Loucy (cell line): Measurements from ENCODE around the gene GAL3ST2.

Source experiments
- EZH2phosphoT487 ChIP-seq: fragments of 200-600 bp; IDR thresholded peaks from 2 replicates; pipeline ENCODE4 v1.6.1; 2018; ENCODE audit warnings: antibody characterized with exemption, mild to moderate bottlenecking, moderate library complexity, borderline replicate concordance
- TF ChIP-seq, protein P1 (sequence below): fragments of 200-600 bp; sonication (generic); conservative IDR thresholded peaks from 2 replicates; pipeline ENCODE4 v1.5.1; 2014; ENCODE audit warnings: mild to moderate bottlenecking, antibody characterized with exemption, low read length

DNA sequence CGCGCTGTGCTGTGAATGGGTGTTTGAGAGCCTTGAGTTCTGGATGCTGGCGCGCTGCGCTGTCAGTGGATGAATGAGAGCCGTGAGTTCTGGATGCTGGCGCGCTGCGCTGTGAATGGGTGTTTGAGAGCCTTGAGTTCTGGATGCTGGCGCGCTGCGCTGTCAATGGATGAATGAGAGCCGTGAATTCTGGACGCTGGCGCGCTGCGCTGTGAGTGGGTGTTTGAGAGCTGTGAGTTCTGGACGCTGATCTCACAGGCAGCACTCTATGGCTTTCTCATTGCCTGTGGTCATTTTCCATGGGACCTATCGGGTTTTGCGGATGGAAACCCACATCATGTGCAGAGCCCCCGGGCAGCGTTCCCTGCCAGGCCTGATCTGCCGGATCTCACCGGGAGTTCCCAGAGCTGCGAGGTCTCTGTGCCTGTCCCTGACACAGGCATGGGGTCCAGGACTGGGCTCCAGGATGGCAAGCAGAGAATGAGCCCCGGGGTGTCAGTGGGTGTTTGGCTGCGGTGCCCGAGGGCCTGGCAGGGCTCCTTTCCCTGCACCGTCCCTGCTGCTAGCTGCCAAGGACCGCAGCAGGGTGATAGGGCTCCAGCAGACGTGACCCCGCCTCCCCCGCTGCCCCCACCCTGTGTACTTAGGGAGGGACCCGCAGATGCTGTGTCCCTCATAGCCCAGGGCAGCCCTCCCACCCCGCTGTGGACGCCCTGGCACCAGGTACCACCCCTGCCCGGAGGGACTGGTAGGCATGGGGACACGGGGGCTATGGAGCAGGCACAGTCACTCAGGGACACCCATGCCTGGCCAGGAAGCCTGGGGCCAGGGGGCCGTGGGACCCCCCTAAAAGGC is 72.4 kb downstream of the GAL3ST2 start:
- TF ChIP-seq EZH2phosphoT487: no peak
- TF ChIP-seq, protein P1, sequence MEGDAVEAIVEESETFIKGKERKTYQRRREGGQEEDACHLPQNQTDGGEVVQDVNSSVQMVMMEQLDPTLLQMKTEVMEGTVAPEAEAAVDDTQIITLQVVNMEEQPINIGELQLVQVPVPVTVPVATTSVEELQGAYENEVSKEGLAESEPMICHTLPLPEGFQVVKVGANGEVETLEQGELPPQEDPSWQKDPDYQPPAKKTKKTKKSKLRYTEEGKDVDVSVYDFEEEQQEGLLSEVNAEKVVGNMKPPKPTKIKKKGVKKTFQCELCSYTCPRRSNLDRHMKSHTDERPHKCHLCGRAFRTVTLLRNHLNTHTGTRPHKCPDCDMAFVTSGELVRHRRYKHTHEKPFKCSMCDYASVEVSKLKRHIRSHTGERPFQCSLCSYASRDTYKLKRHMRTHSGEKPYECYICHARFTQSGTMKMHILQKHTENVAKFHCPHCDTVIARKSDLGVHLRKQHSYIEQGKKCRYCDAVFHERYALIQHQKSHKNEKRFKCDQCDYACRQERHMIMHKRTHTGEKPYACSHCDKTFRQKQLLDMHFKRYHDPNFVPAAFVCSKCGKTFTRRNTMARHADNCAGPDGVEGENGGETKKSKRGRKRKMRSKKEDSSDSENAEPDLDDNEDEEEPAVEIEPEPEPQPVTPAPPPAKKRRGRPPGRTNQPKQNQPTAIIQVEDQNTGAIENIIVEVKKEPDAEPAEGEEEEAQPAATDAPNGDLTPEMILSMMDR: no peak
